ENCODE data around the gene PAX5.

Gene PAX5

GRCh38 chr9:37025823-37026112 lies 8.3 kb downstream of the PAX5 start:
- no peak for DNase-seq (ENCODE audit: low read depth in 3 of 3, low spot score in 1 of 3)

DNA sequence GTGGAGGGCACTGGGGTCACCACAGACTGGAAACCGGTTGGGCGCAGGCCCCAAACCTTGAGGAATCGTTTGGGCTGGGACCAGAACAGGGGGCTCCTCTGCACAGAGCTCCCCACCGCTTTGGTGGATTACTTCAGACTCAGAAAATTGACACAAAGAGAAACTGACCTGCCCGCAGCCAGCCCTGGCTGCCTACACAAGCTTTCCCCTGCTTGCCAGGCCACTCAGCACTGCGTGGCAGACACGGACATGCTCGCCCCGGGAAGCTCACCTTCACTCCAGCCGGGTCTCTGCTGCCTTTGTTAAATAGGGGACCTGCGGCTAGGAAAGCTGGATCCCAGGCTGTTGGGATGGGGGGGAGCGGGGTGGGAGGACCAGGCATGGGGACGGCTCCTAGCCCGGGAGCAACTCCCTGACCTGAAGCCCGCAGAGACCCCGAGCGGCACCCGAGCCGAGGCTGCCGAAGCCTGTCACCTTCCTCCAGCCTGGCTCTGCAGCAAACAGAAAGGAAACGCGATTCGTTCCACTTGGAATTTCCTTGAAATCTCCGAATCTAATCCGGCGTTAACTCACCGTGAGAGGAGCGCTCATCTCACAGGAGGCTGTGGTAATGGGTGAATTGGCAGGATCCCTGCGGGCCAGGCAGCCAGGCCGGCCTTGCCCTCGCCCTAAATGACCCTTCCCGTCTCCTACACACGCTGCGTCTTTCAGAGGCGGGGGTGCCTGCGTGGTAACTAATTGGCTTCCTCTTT lies 8.8 kb downstream of the PAX5 start:
- no peak for DNase-seq (ENCODE audit: low read depth in 3 of 3, low spot score in 1 of 3)

DNA sequence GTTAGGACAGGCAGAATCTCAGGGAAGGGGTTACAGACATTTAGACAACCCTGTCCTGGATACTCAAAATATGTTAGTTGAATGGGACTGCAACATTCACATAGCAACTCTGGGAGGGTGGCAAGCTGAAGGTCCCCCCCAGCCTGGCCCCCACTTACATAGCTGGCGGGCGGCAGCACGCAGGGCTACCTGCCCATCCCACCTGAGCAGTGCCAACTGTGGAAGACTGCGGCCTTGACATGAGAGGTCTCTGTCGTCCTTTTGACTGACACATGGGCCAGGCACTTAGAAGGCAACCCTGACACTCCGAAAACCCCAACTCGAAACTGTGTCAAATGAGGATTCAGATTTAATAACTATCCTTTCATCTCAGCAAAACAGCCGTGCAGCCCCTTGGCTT lies 16.5 kb downstream of the PAX5 start:
- no peak for DNase-seq (ENCODE audit: low read depth in 3 of 3, low spot score in 1 of 3)

- no peak for DNase-seq (ENCODE audit: low read depth in 3 of 3, low spot score in 1 of 3)
Observed at GRCh38 chr9:37011530-37011929, 22.5 kb downstream of the PAX5 start.

GRCh38 chr9:37010976-37011375 lies 23.1 kb downstream of the PAX5 start:
- DNase-seq (ENCODE audit: low read depth in 3 of 3, low spot score in 1 of 3), result no peak

- no peak for DNase-seq (ENCODE audit: low read depth in 3 of 3, low spot score in 1 of 3)
Observed at GRCh38 chr9:37010180-37010579, 23.9 kb downstream of the PAX5 start.

GRCh38 chr9:37007295-37007694 lies 26.8 kb downstream of the PAX5 start:
- no peak for DNase-seq (ENCODE audit: low read depth in 3 of 3, low spot score in 1 of 3)

DNA sequence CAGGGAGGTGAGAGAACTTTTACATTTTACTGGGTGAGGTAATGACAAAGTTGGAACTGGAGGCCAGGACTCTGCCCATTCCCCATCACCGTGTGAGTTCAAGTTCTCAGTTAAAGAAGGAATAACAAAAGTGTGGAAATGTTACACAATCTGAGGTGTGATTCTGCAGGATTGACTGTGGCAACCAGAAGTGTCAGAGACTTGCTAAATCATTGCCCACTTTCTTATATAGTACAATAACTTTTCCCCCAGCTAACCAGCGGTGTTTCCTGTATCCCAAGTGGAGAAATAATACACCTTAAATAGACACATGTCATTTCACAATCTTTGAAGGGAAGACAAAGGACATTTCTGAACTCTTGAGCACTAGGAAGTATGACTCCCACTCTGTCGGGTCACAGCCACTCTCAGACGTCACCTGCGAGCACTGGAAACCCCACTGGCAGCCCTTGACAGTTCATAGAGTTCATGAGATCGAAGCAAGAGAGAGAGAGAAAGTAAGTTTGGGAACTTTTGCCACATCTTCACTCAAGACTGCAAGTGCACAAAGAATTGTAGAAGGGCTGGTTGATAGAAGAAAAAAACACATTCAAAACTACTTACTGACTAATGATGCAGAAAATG lies 28.4 kb downstream of the PAX5 start:
- no peak for DNase-seq (ENCODE audit: low read depth in 3 of 3, low spot score in 1 of 3)

DNA sequence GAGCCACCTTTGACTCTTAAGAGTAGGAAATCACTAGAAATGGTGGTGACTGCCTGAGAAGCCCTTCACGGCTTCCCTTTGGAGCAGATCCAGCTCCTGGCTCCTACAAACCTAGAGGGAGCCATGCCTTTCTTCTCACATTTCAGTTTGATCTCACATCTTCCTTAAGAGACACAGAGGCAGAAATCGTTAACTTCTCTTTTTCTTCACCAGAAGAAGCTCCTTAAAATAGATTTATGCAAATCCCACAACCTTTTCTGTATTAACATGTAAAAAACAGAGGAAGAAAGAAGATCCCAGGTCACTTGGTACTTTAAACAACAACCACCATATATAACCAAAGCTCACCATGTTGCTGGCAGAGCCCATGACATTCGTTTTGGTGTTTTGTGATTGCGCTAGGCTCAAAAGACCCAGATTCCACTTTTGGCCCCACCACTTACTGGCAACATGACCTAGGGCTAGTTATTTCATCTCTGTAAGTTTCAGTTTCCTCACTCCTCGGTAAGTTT lies 29.6 kb downstream of the PAX5 start:
- DNase-seq (ENCODE audit: low read depth in 3 of 3, low spot score in 1 of 3), result no peak

DNA sequence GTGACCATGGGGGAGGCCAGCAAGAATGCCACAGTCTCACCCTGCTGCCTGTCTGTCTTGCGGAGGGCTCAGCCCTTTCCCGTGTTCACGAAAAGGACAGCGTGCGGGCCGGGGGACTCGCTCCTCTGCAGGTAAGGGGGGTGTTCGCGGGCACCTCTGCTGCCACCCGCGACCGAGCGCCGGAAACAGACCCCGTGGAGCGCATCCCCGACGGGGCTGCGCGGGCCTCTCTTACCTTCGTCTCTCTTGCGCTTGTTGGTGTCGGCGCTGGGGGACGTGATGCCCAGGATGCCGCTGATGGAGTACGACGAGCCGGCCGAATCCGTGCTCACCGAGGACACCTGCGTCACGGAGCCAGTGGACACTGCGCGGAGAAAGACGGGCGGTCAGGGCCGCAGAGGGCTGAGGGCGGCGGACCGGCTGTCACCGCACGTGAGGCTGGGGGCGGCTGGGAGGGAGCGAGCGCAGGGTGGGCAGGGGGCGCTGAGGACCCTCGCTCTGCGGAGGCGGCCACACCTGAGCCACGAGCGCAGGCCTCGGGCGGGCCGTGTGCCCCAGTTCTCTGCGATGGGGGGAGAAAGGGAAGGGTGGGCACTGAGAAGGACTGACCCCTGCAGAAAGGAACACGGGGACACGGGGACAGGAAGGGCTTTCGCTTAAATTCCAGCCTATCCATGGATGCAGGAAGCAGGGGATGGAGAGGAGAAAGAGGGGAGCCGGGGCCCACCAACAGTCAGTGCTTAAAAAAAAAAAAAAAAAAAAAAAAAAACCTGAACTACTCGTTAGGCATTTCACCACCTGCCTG lies 31.5 kb downstream of the PAX5 start:
- no peak for DNase-seq (ENCODE audit: low read depth in 3 of 3, low spot score in 1 of 3)

DNA sequence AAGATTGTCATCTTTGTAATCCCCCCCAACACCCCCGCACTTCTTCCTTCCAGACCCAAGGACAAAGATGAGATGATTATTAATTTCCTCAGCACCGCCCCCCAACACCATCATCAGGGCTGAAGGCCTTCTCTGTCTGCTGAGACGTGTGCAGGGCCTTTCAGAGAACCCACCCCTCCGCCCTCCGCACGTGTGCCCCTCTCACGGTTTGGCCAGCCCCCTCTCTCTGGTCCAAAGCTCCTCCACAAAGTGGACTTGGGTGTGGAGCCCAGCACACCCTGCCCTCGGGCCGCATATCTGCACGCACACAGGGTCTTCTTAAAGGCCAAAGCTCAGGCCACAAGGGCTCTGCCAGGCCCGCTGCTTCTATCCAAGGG lies 32.0 kb downstream of the PAX5 start:
- no peak for DNase-seq (ENCODE audit: low read depth in 3 of 3, low spot score in 1 of 3)

- no peak for DNase-seq (ENCODE audit: low read depth in 3 of 3, low spot score in 1 of 3)
Observed at GRCh38 chr9:37001459-37001858, 32.6 kb downstream of the PAX5 start.

DNA sequence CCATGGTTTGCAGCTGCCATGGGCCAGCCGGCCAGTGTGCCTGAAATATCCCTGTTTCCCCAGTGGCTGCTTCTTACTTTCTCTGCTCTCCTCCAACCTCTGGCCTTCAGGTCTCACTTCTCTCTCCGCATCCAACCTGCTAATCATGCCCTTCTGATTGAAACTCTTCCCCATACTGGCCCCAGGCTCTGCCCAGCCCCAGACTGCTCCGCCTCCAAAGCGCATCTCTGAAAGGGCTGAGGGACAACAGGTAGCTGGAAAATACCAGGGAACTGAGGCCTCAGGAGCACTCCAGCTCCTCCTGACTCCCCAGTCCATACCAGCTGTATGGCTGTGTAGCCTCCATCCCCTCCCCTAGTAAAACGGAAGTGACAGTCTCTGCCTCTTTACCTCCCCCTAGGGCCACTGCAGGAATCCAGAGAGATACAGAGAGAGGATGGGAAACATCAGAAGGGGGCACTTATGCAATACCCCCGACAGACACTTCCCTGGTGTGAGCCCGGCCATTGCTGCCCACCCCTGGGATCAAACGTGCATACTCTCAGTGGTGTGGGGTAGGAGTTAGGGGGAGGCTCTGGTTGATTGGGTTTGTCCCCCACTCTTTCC lies 34.2 kb downstream of the PAX5 start:
- no peak for DNase-seq (ENCODE audit: low read depth in 3 of 3, low spot score in 1 of 3)

- no peak for DNase-seq (ENCODE audit: low read depth in 3 of 3, low spot score in 1 of 3)
Observed at GRCh38 chr9:36997414-36997813, 36.7 kb downstream of the PAX5 start.

DNA sequence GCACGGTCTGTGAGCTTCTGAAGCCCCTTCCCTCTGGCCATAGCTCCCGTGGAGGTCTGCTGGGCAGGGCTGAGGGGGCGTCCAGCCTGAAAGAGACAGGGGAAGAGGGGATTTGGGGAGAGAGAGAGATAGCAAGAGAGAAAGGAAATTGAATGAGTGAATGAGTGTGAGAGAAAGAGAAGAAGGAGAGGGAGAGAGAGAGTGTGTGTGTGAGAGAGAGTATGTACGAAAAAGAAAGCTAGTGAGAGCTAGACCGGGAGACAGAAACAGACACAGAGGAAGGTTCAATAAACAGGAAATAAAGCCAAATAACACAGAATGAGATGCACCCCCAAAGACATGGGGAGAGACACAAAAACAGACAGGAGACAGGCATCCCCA lies 37.4 kb downstream of the PAX5 start:
- no peak for DNase-seq (ENCODE audit: low read depth in 3 of 3, low spot score in 1 of 3)

- DNase-seq (ENCODE audit: low read depth in 3 of 3, low spot score in 1 of 3), result peak in 2 of 3 donors; percentile 13 to 50
Observed at GRCh38 chr9:36995927-36996705, 38.0 kb downstream of the PAX5 start.

DNA sequence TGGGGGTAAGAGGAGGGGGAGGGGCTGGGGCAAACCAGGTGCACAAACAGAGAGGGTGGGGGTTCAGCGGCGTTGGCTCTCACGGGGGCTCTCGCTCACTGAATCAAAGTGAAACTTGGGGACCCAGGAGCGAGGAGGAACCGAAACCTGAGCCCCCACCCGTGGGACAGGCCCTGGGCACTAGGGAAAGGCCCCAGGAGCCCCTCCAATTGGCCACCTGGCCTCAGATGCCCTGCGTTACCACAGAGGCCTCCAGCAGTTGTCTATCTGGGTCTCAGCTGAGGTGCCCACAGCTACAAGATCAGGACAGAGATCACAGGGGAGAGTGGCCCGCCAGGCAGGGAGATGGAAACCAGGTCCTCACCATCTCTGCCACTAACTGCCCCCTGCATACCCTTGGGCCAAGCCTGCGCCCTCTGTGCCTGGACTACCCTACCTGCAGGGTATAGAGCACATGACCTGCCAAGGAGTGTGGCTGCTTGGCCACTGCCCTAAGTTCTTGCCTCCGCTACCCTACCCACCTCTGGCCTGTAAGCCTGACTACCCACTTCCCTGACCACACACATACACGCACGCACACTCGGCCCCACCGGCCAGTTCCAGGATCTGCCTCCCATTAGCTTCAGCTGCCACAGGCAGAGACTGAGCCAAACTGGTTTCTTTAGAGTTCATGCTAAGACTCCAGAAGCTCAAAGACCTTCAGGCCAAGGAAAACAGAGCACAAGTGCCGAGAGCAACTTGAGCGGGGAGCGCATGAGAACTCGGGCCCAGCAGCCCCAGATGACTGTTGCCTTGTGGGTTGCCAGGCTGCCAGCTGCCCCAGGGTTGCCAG lies 39.9 kb downstream of the PAX5 start:
- DNase-seq (ENCODE audit: low read depth in 3 of 3, low spot score in 1 of 3), result no peak

DNA sequence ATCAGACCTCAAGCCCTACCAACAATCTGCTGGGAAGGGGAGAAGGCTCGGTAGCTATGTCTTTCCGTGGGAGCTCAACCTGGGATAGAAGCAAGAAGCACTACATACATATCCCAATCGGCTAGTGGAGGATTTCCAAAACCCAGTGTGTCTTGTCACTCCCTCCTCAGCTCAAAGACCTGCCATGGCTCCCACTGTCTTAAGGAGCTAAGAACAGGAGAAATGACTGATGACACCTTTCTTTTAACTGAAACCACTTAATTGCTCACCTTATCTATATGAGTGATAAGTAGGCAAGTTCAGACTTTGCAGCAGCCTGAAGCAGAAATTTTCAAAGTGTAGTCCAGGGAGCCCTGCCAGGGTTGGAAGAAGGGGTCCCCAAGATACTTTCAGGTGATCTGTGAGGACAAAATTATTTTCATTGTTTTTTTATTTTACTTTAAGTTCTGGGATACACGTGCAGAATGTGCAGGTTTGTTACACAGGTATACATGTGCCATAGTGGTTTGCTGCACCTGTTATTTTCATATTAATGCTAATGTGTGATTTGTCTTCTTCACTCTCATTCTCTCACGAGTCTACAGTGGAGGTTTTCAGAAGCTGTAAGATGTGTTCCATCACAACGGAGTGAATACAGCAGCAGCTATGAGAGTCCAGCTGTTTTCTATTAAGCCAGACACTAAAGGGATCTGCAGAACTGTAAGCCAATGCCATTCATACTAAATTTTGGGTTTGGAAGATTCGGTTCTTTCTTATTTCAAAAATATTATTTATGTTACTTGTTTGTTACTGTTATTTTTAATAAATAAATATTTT lies 41.4 kb downstream of the PAX5 start:
- DNase-seq (ENCODE audit: low read depth in 3 of 3, low spot score in 1 of 3), result no peak

DNA sequence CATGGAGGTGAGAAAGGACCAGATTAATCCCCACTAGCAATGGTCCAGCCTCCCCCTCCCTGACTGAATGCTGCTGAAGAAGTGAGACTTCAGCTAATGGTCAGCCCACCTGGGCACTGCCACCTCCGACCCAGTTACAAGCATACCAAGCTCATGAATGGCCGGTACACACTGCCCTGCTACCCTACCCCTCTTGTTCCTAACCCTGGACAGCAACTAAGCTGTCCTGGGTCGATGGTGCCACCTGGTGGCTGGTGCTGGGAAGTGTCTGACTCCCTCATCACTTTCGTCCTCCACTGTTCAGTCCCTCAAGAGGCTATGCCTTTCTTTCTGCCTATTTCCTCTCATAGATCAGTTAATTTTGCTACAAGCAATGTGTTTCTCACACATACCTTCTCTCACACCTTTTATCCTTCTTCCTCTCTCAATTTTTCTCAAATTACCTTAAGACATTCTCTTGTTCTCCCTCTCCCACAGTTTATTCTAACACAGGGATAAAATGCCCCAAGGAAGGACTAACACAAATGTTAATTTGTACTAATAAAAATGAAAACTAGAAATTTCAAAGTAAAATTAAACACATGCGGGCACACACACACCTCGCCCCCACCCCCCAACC lies 42.4 kb downstream of the PAX5 start:
- DNase-seq (ENCODE audit: low read depth in 3 of 3, low spot score in 1 of 3), result peak in 1 of 3 donors; percentile 22

Measured in stimulated activated CD4-positive, alpha-beta T cell treated with anti-CD3 and anti-CD28 coated beads, TNF-alpha, amount 100 ng/mL, for 1 hour (primary cell).